GM10248 (cell line): ENCODE measurements around the gene SAP30BP.
"Not testable (repeated sequence)": the region's sequence is repeated elsewhere in the genome, so short reads cannot be mapped to it uniquely, and the experiment has no call there.

ENCODE experiments used
- CTCF ChIA-PET: fragments of 300-600 bp; sonication (Branson Sonifier 250); formaldehyde crosslinking; extraction: SDS; loops from one replicate; lab custom pipeline; 2021; ENCODE audit warnings: antibody characterized with exemption; lab: Yijun Ruan, JAX
- POLR2A ChIA-PET: fragments of 350-650 bp; sonication (Branson Sonifier 250); formaldehyde crosslinking; extraction: SDS; loops from one replicate; lab custom pipeline; 2020; ENCODE audit warnings: antibody characterized with exemption; lab: Yijun Ruan, JAX
- DNase-seq: peaks from one replicate; pipeline ENCODE4 v3.0.0; 2012; ENCODE audit errors: extremely low spot score
- TF ChIP-seq, protein P1 (sequence below): IDR thresholded peaks from 2 replicates; pipeline ENCODE4 v1.5.1; 2012; ENCODE audit warnings: mild to moderate bottlenecking, low read depth; ENCODE audit errors: extremely low read depth, missing control alignments, control extremely low read depth

The SAP30BP gene

DNA sequence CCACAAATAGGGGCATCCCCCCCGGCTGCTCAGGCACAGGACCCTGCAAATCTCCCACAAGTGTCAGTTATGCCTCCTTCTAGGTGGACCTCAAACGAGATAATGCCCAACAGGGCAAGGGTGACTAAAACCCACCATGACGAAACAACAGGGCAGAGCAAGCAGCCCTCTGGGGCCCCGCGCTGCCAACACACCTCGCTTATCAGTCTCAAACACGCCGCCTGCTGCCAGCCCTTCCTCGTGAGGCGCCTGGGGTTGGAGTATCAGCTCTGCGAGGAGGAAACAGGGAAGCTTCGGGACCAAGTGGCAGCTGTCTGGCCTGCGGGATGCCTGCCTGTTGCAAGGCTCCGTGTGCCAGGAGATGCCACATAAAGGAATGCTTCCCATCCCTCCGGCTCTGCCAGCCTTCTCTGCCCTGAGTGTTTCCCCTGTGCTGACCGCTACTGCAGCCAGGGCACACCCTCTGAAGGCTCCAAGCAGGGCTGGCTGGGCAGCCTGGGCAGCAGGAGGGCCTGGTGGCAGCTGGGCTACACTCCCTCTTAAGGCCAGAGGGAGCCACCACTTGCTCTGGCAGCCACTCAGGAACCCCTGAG, 31.4 kb upstream of the SAP30BP start:
- TF ChIP-seq, protein P1, sequence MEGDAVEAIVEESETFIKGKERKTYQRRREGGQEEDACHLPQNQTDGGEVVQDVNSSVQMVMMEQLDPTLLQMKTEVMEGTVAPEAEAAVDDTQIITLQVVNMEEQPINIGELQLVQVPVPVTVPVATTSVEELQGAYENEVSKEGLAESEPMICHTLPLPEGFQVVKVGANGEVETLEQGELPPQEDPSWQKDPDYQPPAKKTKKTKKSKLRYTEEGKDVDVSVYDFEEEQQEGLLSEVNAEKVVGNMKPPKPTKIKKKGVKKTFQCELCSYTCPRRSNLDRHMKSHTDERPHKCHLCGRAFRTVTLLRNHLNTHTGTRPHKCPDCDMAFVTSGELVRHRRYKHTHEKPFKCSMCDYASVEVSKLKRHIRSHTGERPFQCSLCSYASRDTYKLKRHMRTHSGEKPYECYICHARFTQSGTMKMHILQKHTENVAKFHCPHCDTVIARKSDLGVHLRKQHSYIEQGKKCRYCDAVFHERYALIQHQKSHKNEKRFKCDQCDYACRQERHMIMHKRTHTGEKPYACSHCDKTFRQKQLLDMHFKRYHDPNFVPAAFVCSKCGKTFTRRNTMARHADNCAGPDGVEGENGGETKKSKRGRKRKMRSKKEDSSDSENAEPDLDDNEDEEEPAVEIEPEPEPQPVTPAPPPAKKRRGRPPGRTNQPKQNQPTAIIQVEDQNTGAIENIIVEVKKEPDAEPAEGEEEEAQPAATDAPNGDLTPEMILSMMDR, result no peak
- ChIA-PET POLR2A (no interaction called here), CTCF (interaction anchor here (1.0 to 29.8 kb wide), 5 partner anchors 10 to 114 kb away, joined by 4 to 856 read pairs (median 82); a partner anchor contains a TSS)

DNA sequence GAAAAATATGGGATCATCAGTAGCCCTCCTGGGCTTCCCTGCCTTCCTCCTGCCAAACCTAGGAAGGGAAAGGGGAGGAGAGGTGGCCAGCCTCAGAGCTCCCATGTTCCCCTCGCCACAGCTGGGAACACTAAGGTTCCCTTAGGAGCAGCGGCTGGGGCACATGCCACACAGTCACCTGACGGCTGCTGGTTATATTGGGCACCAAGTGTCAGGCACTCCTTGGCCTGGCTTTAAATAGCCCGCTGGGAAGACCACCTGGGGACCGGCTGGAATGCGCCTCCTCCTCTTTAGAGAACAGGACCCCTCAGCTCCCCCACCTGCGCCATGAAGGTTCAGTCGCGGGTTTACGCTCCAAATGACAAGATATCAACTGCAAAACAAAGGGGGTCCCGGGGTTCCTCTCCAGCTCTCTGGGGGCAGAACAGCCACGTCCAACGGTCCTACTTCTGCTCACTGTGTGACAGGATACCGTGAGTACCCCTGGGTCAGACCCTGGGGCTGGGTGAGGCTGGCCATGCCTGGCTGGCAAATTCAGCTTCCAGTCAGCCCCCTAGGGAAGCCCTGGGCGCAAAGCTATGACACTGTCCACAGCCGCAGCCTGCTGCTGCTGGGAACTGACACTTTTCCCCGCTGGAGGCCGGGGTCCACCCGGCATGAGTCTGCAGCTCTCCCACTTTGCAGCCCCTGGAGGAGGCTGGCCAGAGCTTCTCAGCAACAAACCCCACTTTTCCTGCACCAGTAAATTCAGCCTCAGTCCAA, 30.6 kb upstream of the SAP30BP start:
- TF ChIP-seq, protein P1, result no peak
- CTCF ChIA-PET, result interaction anchor here (0.9 to 29.8 kb wide), 6 partner anchors 11 to 113 kb away, joined by 4 to 856 read pairs (median 8); a partner anchor contains a TSS
- POLR2A ChIA-PET, result no interaction called here
- DNase-seq, result no peak

More for the DNA sequence above, 31.4 kb upstream of the SAP30BP start:
- no peak for DNase-seq

DNA sequence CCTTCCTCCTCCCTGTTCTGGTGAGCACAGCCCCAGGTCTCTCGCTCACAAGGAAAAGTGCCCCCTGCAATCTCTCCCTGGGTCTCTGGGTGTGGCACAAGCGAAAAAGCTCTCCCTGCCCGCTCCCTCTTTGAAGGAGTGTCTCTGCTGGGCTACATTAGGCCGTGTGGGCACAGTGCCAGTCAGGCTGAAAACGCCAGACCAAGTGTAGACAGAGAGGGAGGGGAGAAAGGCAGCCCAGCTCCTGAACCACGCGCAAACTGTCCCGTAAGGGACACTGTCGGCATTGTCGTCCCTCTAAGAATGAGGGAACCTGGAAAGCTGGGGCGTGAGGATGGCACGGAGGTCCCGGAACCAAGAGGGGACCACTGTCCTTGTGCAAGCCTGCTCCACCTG, 30.0 kb upstream of the SAP30BP start:
- CTCF ChIA-PET, result interaction anchor here (0.9 to 29.8 kb wide), 8 partner anchors 11 to 112 kb away, joined by 3 to 856 read pairs (median 5); a partner anchor contains a TSS
- no peak for DNase-seq
- TF ChIP-seq, protein P1, result no peak
- POLR2A ChIA-PET, result no interaction called here

DNA sequence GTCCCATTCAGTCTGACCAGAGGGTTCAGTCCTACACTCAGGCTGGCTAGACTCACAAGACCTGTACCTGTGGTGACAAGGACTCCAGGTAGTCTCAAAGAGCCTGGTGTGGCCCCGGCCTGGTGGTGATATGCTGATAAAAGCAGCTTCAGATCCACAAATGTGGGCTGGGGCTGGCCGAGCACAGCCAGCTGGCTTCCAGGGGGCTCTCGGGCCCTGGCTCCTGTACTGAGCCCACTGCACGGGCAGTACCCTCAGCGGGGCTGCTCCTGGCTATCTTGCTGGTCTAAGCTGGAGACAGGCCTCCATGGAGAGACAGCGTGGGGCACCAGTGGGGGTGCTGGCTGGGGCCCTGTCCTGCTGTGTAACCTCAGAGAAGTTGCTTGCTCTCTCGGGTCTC, 29.6 kb upstream of the SAP30BP start:
- POLR2A ChIA-PET, result interaction anchor here (0.5 kb wide), 1 partner anchor 144 kb away, joined by 3 read pairs; no protein-coding TSS in a partner anchor
- CTCF ChIA-PET, result interaction anchor here (0.9 to 29.8 kb wide), 7 partner anchors 12 to 112 kb away, joined by 3 to 856 read pairs (median 6); a partner anchor contains a TSS
- DNase-seq, result no peak
- TF ChIP-seq, protein P1, result no peak

DNA sequence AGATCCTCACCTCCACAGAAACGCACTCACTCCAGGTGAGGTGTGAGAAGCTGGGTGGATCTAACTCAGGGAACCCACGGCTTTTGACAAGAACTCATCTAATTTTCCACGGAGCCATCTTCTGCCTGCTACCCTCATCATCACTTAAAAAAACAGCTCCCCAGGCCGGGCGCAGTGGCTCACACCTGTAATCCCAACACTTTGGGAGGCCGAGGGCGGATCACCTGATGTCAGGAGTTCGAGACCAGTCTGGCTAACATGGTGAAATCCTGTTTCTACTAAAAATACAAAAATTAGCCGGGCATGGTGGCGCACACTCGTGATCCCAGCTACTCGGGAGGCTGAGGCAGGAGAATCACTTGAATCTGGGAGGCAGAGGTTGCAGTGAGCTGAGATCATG, 29.1 kb upstream of the SAP30BP start:
- ChIA-PET POLR2A (interaction anchor here (0.5 to 0.6 kb wide), 2 partner anchors 29 to 143 kb away, joined by 3 read pairs; no protein-coding TSS in a partner anchor), CTCF (interaction anchor here (1.1 to 29.8 kb wide), 6 partner anchors 12 to 111 kb away, joined by 3 to 856 read pairs (median 10); a partner anchor contains a TSS)

DNA sequence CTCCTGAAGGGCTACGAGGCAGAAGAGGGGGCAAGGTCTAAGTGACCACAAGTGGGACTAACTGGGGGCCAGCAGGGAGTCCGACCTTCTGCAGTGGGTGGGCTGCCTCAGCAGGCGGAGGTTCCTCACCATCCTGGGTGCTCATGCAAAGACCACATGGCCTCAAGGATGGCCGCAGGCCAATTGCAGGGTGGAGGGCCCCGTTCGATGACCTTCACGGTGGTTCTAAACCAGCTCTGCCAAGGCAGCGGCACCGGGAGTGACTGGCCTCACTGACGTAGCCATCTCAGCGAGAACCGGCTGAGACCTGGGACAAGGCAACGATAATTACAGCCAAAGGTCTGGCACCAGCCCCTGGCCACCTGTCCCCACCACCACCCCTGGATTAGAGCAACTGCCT, 28.2 kb upstream of the SAP30BP start:
- TF ChIP-seq, protein P1, result no peak
- ChIA-PET POLR2A (no interaction called here), CTCF (interaction anchor here (1.4 to 29.8 kb wide), 3 partner anchors 12 to 110 kb away, joined by 6 to 856 read pairs (median 463); a partner anchor contains a TSS)
- DNase-seq, result no peak

More for the DNA sequence above, 29.1 kb upstream of the SAP30BP start:
- DNase-seq, result not testable (repeated sequence)
